Endodermal cell (in vitro differentiated cells): Measurements from ENCODE around the gene CXCR4. TPM values are rescaled to one million over a fixed set of nuclear protein-coding genes. Genes with fewer than 3 reads are reported as not detected.

Experiments
- DNase-seq: peaks from one replicate; pipeline ENCODE4 v3.0.0-alpha.2; 2017
- H3K27ac ChIP-seq: 2 replicates; pipeline ENCODE4 v1.5.1; 2013; ENCODE audit warnings: mild to moderate bottlenecking, low read depth, low read length, moderate library complexity
- H3K27me3 ChIP-seq: 2 replicates; pipeline ENCODE4 v1.6.1; 2013; ENCODE audit warnings: mild to moderate bottlenecking, low read length, moderate library complexity; ENCODE audit not compliant: insufficient read depth, control insufficient read depth, poor library complexity, severe bottlenecking
- H3K36me3 ChIP-seq: 2 replicates; pipeline ENCODE4 v1.7.0; 2013; ENCODE audit warnings: mild to moderate bottlenecking, low read length, moderate library complexity; ENCODE audit not compliant: control insufficient read depth, insufficient read depth
- H3K4me1 ChIP-seq: one replicate; pipeline ENCODE4 v1.7.0; 2013; ENCODE audit warnings: low read length; ENCODE audit not compliant: control insufficient read depth, insufficient read depth
- H3K4me3 ChIP-seq: 2 replicates; pipeline ENCODE4 v1.5.1; 2013; ENCODE audit warnings: mild to moderate bottlenecking, low read length, moderate library complexity
- H3K9ac ChIP-seq: 2 replicates; pipeline ENCODE4 v1.6.1; 2013; ENCODE audit warnings: mild to moderate bottlenecking, low read length, moderate library complexity; ENCODE audit not compliant: poor library complexity, severe bottlenecking; ENCODE audit errors: extremely low read depth
- H3K9me3 ChIP-seq: 2 replicates; pipeline ENCODE4 v1.6.1; 2013; ENCODE audit warnings: mild to moderate bottlenecking, low read length, moderate library complexity; ENCODE audit not compliant: control insufficient read depth
- H3K27ac Mint-ChIP-seq: 2 replicates; pipeline ENCODE4 v1.8.0; 2020; ENCODE audit warnings: mixed read lengths
- H3K27me3 Mint-ChIP-seq: 2 replicates; pipeline ENCODE4 v1.8.0; 2021; ENCODE audit warnings: mild to moderate bottlenecking, mixed read lengths; ENCODE audit not compliant: insufficient read depth
- H3K36me3 Mint-ChIP-seq: 2 replicates; pipeline ENCODE4 v1.8.0; 2020; ENCODE audit warnings: low read depth, mixed read lengths
- H3K4me1 Mint-ChIP-seq: 2 replicates; pipeline ENCODE4 v1.8.0; 2020; ENCODE audit warnings: mixed read lengths
- H3K4me3 Mint-ChIP-seq: 2 replicates; pipeline ENCODE4 v1.8.0; 2020; ENCODE audit warnings: mild to moderate bottlenecking, moderate library complexity, mixed read lengths
- H3K9me3 Mint-ChIP-seq: 2 replicates; pipeline ENCODE4 v1.8.0; 2020; ENCODE audit warnings: mild to moderate bottlenecking, mixed read lengths
- CTCF ChIP-seq: fragments of 200-600 bp; sonication (generic); conservative IDR thresholded peaks from 2 replicates; pipeline ENCODE4 v1.5.0; 2021; ENCODE audit warnings: antibody characterized with exemption, mild to moderate bottlenecking
- WGBS, 2 experiments: methylation state at CpG; one replicate each; pipeline versions ENCODE4 v1.1.5 to v1.1.7; 2013; ENCODE audit warnings: missing lambda C conversion rate in 2 of 2, mixed read lengths in 1 of 2; ENCODE audit not compliant: insufficient coverage in 1 of 2, insufficient read length in 1 of 2; 5-methylcytosine and 5-hydroxymethylcytosine counted together
- total RNA-seq, 2 donors: library from RNA; stranded (reverse); fragmentation: NEBNext Ultra II Directional in 1 of 2; extraction: Animal tissue kit (Norgen Biotek cat#: 25700) in 1 of 2; gene quantifications; 2 replicates in 1 of 2; 3 replicates in 1 of 2; pipeline ENCODE4 v1.2.1, GENCODE V29; 2021

CXCR4 gene
- total RNA-seq, 2 donors from 2014 or later: 287 to 454 TPM

DNA sequence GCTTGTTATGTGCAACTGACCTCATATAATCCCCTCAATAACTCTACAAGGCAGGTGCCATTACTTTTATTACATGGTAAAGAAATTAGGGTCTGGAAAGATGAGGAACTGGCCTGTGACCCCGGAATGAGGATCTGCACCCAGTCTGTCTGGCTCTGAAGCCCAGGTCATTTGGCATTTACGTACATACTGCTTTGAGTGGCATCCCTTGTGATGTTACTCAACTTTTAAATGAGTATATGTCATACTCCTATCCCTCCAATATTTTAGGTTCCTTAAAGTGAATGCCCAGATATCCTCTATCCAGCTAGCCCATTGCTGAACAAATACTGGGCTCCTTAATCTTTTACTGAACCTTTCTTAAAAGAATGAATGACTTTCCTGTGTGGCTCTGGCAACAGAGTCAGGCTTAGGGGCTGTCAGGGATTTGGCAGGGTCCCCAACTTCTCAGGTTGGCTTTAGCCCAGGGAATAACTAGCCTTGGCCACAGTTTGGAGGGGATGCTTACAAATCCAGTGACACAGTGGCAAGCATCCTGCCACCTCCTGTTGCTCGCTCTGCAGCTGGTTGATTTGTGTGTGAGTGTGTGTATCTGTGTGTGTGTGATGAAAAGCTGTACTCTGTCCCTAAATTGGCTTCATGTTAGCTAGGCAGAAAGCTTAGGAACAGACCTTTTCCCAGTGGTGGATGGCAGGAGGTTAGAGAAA, 3.4 kb upstream of the CXCR4 start:
- Histone ChIP-seq H3K4me3 (peak overlapping the region; percentile 98), H3K27ac (no peak overlapping the region), H3K36me3 (peaks cover 7% of the 10 kb centered on the region), H3K9ac (no peak overlapping the region), H3K27me3 (no peaks in the 10 kb centered on the region), H3K9me3 (no peaks in the 10 kb centered on the region), H3K4me1 (peaks cover 15% of the 10 kb centered on the region)
- Mint-ChIP-seq H3K4me3 (peak overlapping the region; percentile 3), H3K4me1 (peaks cover 61% of the 10 kb centered on the region), H3K9me3 (no peaks in the 10 kb centered on the region), H3K27ac (peak overlapping the region; percentile 5), H3K27me3 (peaks cover 14% of the 10 kb centered on the region), H3K36me3 (peaks cover 11% of the 10 kb centered on the region)
- no peak for DNase-seq
- WGBS, 2 experiments: 83 to 90% methylated on average over 2 to 3 of the region's 3 CpGs
- no peak for TF ChIP-seq CTCF

DNA sequence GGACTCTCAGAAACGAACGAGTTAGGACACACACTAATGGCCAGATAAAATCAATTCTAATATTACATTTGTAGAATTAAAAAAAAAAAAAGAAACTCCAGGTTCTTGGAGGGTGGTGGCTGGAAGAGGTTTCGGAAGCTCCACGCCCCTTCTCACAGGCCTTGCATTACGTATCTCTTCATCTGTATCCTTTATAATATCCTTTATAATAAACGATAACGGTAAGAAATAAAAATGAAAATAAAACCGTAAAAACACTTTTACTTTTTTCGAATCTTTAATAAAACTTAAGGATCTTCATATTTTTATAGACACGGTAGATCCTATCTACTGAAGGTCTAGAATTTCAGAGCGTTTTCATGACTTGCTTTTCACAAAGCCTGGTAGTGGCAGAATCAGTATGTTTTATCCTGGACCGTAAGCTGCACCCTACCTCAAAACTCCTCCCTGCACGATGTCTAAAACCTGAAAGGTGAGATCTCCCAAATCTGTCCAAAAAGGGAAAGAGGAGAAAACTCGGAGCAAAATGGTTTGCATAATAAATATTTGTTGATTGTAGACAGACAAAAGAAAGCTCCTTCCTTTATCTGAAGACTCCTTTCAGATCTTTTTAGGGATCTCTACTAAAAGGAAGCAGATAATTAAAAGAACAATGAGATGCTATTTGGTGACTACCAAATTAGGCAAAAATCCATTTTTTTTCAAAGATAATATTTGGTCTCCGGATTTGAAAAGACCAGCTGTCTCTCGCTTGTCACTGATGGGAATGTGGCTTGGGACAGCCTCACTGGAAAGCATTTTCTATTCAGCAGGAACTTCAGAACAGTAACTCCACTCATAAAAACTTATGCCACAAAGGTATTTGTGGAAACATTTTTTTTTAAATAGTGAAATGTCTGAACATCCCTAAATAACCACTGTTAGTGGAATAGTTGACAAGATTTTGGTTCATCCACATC, 2.0 kb upstream of the CXCR4 start:
- WGBS, 2 experiments: 12 to 15% methylated on average over 4 to 14 of the region's 16 CpGs

More for the DNA sequence above, 2.0 kb upstream of the CXCR4 start:
- Histone ChIP-seq H3K4me1 (peaks cover 7% of the 10 kb centered on the region), H3K9ac (peak overlapping the region; percentile 38), H3K27ac (peak overlapping the region; percentile 87), H3K4me3 (peak overlapping the region; percentile 98), H3K36me3 (peaks cover 20% of the 10 kb centered on the region), H3K9me3 (no peaks in the 10 kb centered on the region), H3K27me3 (no peaks in the 10 kb centered on the region)
- peaks cover 24% of the 10 kb centered on the region for H3K36me3 Mint-ChIP-seq
- peak overlapping the region; percentile 72 for H3K27ac Mint-ChIP-seq
- H3K4me3 Mint-ChIP-seq: peak overlapping the region; percentile 98
- peaks cover 53% of the 10 kb centered on the region for H3K4me1 Mint-ChIP-seq
- no peak for DNase-seq
- H3K27me3 Mint-ChIP-seq: peaks cover 27% of the 10 kb centered on the region
- no peak for TF ChIP-seq CTCF
- H3K9me3 Mint-ChIP-seq: no peaks in the 10 kb centered on the region
